ENCODE data around the gene ZNF426. TPM values are rescaled to one million over a fixed set of nuclear protein-coding genes. Genes with fewer than 3 reads are reported as not detected.

ZNF426 gene
- total and polyA plus RNA-seq, 10 donors: 1.7 to 22.7 (median 14.6) TPM

- no peak for DNase-seq
- Histone ChIP-seq H3K27ac (no peak overlapping the region), H3K4me1 (peaks cover 3 to 27% (median 22%) of the 10 kb centered on the region in 6 donors), H3K4me3 (no peak overlapping the region), H3K36me3 (peaks cover 29 to 59% (median 51%) of the 10 kb centered on the region in 6 donors), H3K27me3 (replicated peaks in 1 of 7) (no peaks in the 10 kb centered on the region), H3K9me3 (peaks cover under 1 to 83% (median 72%) of the 10 kb centered on the region in 8 donors)
- intact Hi-C loops (cut with DNase I; ENCODE audit: low total_unique reads): no loop called here
- no peak for TF ChIP-seq POLR2AphosphoS5 (IDR thresholded peaks at IDR 0.05)
- no peak for TF ChIP-seq POLR2A (IDR thresholded peaks at IDR 0.05)
- no peak for TF ChIP-seq CTCF (IDR thresholded peaks at IDR 0.05 in 8 of 11, conservative IDR thresholded peaks at IDR 0.05 in 3 of 11)
- 89 to 97% (median 92%) methylated on average over 4 of the region's 4 CpGs for WGBS, 5 donors
Observed at GRCh38 chr19:9535934-9536333, 2.5 kb downstream of the ZNF426 start.

- Histone ChIP-seq H3K27ac (no peak overlapping the region), H3K9me3 (peaks cover 34 to 100% (median 99%) of the 10 kb centered on the region in 8 donors), H3K4me1 (peaks cover 0 to 10% (median 4%) of the 10 kb centered on the region in 6 donors), H3K27me3 (replicated peaks in 1 of 7) (no peaks in the 10 kb centered on the region), H3K36me3 (peaks cover 56 to 99% (median 87%) of the 10 kb centered on the region in 6 donors), H3K4me3 (peak overlapping the region in 1 of 8 donors; percentile 22)
- WGBS, 5 donors: 85 to 99% (median 97%) methylated on average over 4 of the region's 4 CpGs
- intact Hi-C loops (cut with DNase I; ENCODE audit: low total_unique reads): no loop called here
- no peak for TF ChIP-seq CTCF (IDR thresholded peaks at IDR 0.05 in 8 of 11, conservative IDR thresholded peaks at IDR 0.05 in 3 of 11)
- no peak for TF ChIP-seq POLR2A (IDR thresholded peaks at IDR 0.05)
- TF ChIP-seq POLR2AphosphoS5 (IDR thresholded peaks at IDR 0.05): no peak
- DNase-seq: no peak
Observed at GRCh38 chr19:9531933-9532332, 6.5 kb downstream of the ZNF426 start.

- peak overlapping the region in 1 of 8 donors; percentile 23 for H3K4me3 ChIP-seq
- no peaks in the 10 kb centered on the region for H3K27me3 ChIP-seq (replicated peaks in 1 of 7)
- no peak overlapping the region for H3K27ac ChIP-seq
- H3K4me1 ChIP-seq: no peaks in the 10 kb centered on the region
- H3K9me3 ChIP-seq: peaks cover 56 to 100% (median 100%) of the 10 kb centered on the region in 8 donors
- intact Hi-C loops (cut with DNase I; ENCODE audit: low total_unique reads): no loop called here
- no peak for DNase-seq
- peaks cover 49 to 97% (median 75%) of the 10 kb centered on the region in 6 donors for H3K36me3 ChIP-seq
- TF ChIP-seq CTCF (IDR thresholded peaks at IDR 0.05 in 8 of 11, conservative IDR thresholded peaks at IDR 0.05 in 3 of 11) (no peak), POLR2A (IDR thresholded peaks at IDR 0.05) (no peak)
- 96 to 99% (median 97%) methylated on average over 5 of the region's 5 CpGs for WGBS, 5 donors
Observed at GRCh38 chr19:9528757-9529336, 9.6 kb downstream of the ZNF426 start.

GRCh38 chr19:9523885-9524474 is 14.5 kb downstream of the ZNF426 start:
- Histone ChIP-seq H3K36me3 (peaks cover 7 to 64% (median 30%) of the 10 kb centered on the region in 6 donors), H3K4me3 (peak overlapping the region in 1 of 8 donors; percentile 19), H3K27me3 (replicated peaks in 1 of 7) (no peaks in the 10 kb centered on the region), H3K4me1 (no peaks in the 10 kb centered on the region), H3K27ac (no peak overlapping the region), H3K9me3 (peaks cover 53 to 100% (median 100%) of the 10 kb centered on the region in 8 donors)
- intact Hi-C loops (cut with DNase I; ENCODE audit: low total_unique reads): no loop called here
- TF ChIP-seq POLR2AphosphoS5 (IDR thresholded peaks at IDR 0.05) (no peak), POLR2A (IDR thresholded peaks at IDR 0.05) (no peak), CTCF (IDR thresholded peaks at IDR 0.05 in 8 of 11, conservative IDR thresholded peaks at IDR 0.05 in 3 of 11) (no peak)
- DNase-seq: no peak
- 90 to 100% (median 97%) methylated on average over 1 of the region's 1 CpG for WGBS, 5 donors
